Measurements from ENCODE around the gene STX8. TPM values are rescaled to one million over a fixed set of nuclear protein-coding genes. Genes with fewer than 3 reads are reported as not detected.

Gene STX8
- total RNA-seq, 1 donor from 2014 or later = 58.4 TPM

DNA sequence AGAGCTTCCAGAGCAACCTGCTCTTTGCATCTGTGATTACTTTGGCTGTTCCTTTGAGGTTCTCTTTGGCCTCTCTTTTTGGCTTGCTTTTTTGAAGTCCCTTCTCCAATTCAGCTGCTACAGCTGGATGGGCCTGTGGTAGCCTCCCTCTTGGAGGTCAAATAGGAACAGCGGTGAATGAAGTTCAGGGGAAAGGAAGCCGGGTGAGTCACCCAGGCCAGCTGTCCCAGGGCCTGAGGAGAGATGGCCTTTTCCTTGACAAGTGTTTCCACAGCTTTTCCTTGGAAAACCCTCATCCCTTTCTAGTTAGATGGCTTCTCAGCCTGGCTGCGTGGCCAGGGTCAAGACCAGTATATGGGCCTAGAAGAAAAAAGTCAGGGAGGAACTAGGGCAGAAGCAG lies 103.1 kb downstream of the STX8 start:
- Histone ChIP-seq H3K4me3 (ENCODE audit: low read depth, low read length) (no peak overlapping the region), H3K36me3 (ENCODE audit: control insufficient read depth, insufficient read depth, low read length) (peaks cover 2% of the 10 kb centered on the region), H3K27me3 (ENCODE audit: control insufficient read depth, insufficient read depth, low read length) (no peaks in the 10 kb centered on the region)
- no peak for FAIRE-seq
- DNase-seq (ENCODE audit: low read depth) = no peak
- TF ChIP-seq, protein P1, sequence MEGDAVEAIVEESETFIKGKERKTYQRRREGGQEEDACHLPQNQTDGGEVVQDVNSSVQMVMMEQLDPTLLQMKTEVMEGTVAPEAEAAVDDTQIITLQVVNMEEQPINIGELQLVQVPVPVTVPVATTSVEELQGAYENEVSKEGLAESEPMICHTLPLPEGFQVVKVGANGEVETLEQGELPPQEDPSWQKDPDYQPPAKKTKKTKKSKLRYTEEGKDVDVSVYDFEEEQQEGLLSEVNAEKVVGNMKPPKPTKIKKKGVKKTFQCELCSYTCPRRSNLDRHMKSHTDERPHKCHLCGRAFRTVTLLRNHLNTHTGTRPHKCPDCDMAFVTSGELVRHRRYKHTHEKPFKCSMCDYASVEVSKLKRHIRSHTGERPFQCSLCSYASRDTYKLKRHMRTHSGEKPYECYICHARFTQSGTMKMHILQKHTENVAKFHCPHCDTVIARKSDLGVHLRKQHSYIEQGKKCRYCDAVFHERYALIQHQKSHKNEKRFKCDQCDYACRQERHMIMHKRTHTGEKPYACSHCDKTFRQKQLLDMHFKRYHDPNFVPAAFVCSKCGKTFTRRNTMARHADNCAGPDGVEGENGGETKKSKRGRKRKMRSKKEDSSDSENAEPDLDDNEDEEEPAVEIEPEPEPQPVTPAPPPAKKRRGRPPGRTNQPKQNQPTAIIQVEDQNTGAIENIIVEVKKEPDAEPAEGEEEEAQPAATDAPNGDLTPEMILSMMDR (IDR thresholded peaks at IDR 0.05; ENCODE audit: insufficient read depth, low read length, severe bottlenecking) = no peak

DNA sequence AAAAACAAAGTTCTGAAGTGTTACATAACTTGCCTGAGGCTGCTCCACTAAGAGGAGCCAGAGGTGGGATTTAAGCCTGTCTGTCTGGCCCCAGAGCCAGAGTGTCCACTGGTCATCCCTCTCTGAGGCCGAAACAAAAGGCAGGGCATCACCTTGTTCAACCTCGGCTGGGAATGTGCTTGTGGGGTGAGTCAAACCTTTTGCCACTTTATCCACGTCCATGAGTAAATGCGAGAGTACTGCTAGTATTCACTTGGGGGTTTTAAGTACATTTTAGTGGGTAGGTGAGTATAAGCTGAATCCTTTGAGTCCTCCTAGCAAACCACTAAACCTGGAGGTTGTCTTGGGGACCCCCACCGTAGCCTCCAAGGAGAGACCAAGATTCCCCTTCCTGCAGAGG lies 103.5 kb downstream of the STX8 start:
- Histone ChIP-seq H3K27me3 (ENCODE audit: control insufficient read depth, insufficient read depth, low read length) (no peaks in the 10 kb centered on the region), H3K36me3 (ENCODE audit: control insufficient read depth, insufficient read depth, low read length) (peaks cover 2% of the 10 kb centered on the region), H3K4me3 (ENCODE audit: low read depth, low read length) (no peak overlapping the region)
- FAIRE-seq = no peak
- no peak for DNase-seq (ENCODE audit: low read depth)
- TF ChIP-seq, protein P1 (IDR thresholded peaks at IDR 0.05; ENCODE audit: insufficient read depth, low read length, severe bottlenecking) = no peak

DNA sequence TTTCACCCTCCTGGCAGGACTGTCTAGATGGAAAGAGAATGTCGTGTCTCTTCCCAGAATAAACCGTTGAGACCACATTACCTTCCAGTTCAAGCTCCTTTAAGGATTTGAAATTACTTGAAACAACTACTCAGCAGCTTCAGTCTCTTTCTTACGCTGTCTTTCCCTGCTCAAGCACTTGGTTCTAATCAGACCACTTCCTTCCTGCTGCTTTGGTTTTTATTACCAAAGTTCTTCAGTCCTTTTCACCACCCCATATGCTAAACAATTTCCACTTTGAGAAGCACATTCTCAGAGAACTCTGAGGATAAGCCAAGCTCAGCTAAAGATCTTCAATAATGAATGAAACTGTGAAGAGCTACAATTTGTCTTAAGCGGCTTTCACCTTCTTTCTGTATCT lies 105.4 kb downstream of the STX8 start:
- no peak for DNase-seq (ENCODE audit: low read depth)
- Histone ChIP-seq H3K4me3 (ENCODE audit: low read depth, low read length) (no peak overlapping the region), H3K27me3 (ENCODE audit: control insufficient read depth, insufficient read depth, low read length) (no peaks in the 10 kb centered on the region), H3K36me3 (ENCODE audit: control insufficient read depth, insufficient read depth, low read length) (peaks cover 2% of the 10 kb centered on the region)
- TF ChIP-seq, protein P1 (IDR thresholded peaks at IDR 0.05; ENCODE audit: insufficient read depth, low read length, severe bottlenecking) = no peak
- FAIRE-seq = peak; percentile 13

DNA sequence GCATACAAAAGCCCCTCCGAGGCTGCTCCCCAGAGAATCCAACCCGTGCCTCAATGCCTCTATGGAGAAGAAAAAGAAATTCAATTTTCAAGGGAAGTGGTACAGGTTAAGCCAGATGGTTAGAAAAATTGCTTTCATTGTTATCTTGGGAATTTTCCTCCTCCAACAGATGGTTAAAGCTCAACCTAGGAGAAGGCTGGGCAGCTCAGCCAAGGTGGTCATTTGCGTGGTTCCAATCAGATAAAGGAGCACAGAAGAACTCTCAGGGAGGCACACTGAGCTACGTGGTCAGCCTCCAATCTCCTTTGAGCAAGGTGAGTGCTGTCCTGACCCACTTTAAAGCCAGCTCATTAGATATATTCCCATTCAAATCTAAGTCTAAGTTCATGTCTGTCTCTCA lies 106.7 kb downstream of the STX8 start:
- no peak overlapping the region for H3K4me3 ChIP-seq (ENCODE audit: low read depth, low read length)
- DNase-seq (ENCODE audit: low read depth) (no peak), FAIRE-seq (no peak)
- H3K36me3 ChIP-seq (ENCODE audit: control insufficient read depth, insufficient read depth, low read length) = peaks cover 2% of the 10 kb centered on the region
- TF ChIP-seq, protein P1 (IDR thresholded peaks at IDR 0.05; ENCODE audit: insufficient read depth, low read length, severe bottlenecking) = no peak
- H3K27me3 ChIP-seq (ENCODE audit: control insufficient read depth, insufficient read depth, low read length) = no peaks in the 10 kb centered on the region

DNA sequence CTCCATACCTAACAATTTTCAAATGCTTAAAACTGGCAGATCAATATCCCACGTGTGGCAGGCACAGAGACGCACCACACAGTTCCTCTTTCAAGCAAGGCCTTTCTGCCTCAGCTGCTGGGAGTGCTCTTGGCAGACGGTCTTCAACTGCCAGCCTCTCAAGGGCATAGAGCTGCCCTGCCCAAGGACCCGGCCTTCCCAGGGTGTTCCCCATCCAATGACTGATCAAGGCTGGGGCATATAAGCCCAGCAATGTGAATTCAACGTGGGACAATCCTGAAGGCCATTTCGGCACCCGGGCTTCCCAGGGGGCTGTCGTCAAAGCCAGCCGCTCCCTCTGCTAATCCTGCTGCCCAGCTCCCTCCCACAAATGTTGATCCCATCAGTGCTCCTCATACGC lies 107.1 kb downstream of the STX8 start:
- FAIRE-seq = no peak
- Histone ChIP-seq H3K27me3 (ENCODE audit: control insufficient read depth, insufficient read depth, low read length) (no peaks in the 10 kb centered on the region), H3K36me3 (ENCODE audit: control insufficient read depth, insufficient read depth, low read length) (peaks cover 2% of the 10 kb centered on the region), H3K4me3 (ENCODE audit: low read depth, low read length) (no peak overlapping the region)
- no peak for DNase-seq (ENCODE audit: low read depth)
- TF ChIP-seq, protein P1 (IDR thresholded peaks at IDR 0.05; ENCODE audit: insufficient read depth, low read length, severe bottlenecking) = no peak

DNA sequence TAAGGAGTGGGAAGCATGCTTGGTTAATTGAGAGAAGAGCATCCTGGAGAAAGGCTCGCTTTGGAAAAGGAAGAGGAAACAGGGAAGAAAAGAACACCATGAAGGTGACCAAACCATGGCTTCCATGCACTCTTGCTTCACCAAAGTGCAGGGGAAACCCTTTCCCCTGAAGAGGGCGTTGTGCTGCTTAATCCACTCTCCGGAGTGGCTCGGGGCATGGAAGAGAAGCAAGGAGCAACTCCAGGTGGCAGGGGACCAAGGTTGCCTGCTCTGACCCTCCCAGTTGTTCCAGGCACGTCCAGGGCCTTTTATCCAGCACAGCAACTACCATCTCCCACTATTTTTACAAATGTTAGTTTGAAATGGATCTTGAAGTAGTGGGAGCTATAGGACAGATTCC lies 108.1 kb downstream of the STX8 start:
- Histone ChIP-seq H3K36me3 (ENCODE audit: control insufficient read depth, insufficient read depth, low read length) (peaks cover 2% of the 10 kb centered on the region), H3K4me3 (ENCODE audit: low read depth, low read length) (no peak overlapping the region), H3K27me3 (ENCODE audit: control insufficient read depth, insufficient read depth, low read length) (no peaks in the 10 kb centered on the region)
- FAIRE-seq = no peak
- TF ChIP-seq, protein P1 (IDR thresholded peaks at IDR 0.05; ENCODE audit: insufficient read depth, low read length, severe bottlenecking) = no peak
- no peak for DNase-seq (ENCODE audit: low read depth)

Data from bronchial epithelial cell (primary cell).